Chondrocyte (in vitro differentiated cells): ENCODE data around the gene ALX1. TPM values are rescaled to one million over a fixed set of nuclear protein-coding genes. Genes with fewer than 3 reads are reported as not detected.

Experiments
- DNase-seq: peaks from one replicate; pipeline ENCODE4 v3.0.0; 2021; ENCODE audit warnings: mixed read lengths, low spot score
- H3K27ac Mint-ChIP-seq: one replicate; pipeline ENCODE4 v1.8.0; 2021; ENCODE audit warnings: mild to moderate bottlenecking, moderate library complexity, mixed read lengths; ENCODE audit not compliant: unreplicated experiment
- H3K27me3 Mint-ChIP-seq: 2 replicates; pipeline ENCODE4 v1.8.0; 2021; ENCODE audit warnings: low read depth, mixed read lengths
- H3K36me3 Mint-ChIP-seq: 2 replicates; pipeline ENCODE4 v1.8.0; 2021; ENCODE audit warnings: low read depth, mixed read lengths
- H3K4me1 Mint-ChIP-seq: 2 replicates; pipeline ENCODE4 v1.8.0; 2021; ENCODE audit warnings: low read depth, mild to moderate bottlenecking, mixed read lengths
- H3K4me3 Mint-ChIP-seq: one replicate; pipeline ENCODE4 v1.8.0; 2021; ENCODE audit warnings: mild to moderate bottlenecking, moderate library complexity, mixed read lengths; ENCODE audit not compliant: unreplicated experiment
- H3K9me3 Mint-ChIP-seq: 2 replicates; pipeline ENCODE4 v1.8.0; 2021; ENCODE audit warnings: low read depth, mixed read lengths
- CTCF ChIP-seq: fragments of 200-600 bp; sonication (generic); IDR thresholded peaks from 2 replicates; pipeline ENCODE4 v1.5.0; 2021; ENCODE audit warnings: antibody characterized with exemption, mild to moderate bottlenecking, moderate library complexity
- total RNA-seq: library from RNA; stranded (reverse); gene quantifications from 3 replicates; pipeline ENCODE4 v1.2.1, GENCODE V29; 2021

Gene ALX1
- total RNA-seq, 1 donor from 2014 or later = 3.2 TPM

GRCh38 chr12:85322715-85323114 is 42.7 kb downstream of the ALX1 start:
- Mint-ChIP-seq H3K9me3 (no peaks in the 10 kb centered on the region), H3K27me3 (peaks cover 2% of the 10 kb centered on the region), H3K36me3 (no peaks in the 10 kb centered on the region), H3K4me1 (peaks cover 5% of the 10 kb centered on the region), H3K27ac (no peak overlapping the region), H3K4me3 (no peak overlapping the region)
- no peak for TF ChIP-seq CTCF
- DNase-seq = no peak

GRCh38 chr12:85325442-85325841 is 45.4 kb downstream of the ALX1 start:
- H3K27ac Mint-ChIP-seq = no peak overlapping the region
- TF ChIP-seq CTCF = no peak
- H3K27me3 Mint-ChIP-seq = peaks cover 9% of the 10 kb centered on the region
- no peaks in the 10 kb centered on the region for H3K9me3 Mint-ChIP-seq
- no peaks in the 10 kb centered on the region for H3K36me3 Mint-ChIP-seq
- H3K4me1 Mint-ChIP-seq = peaks cover 5% of the 10 kb centered on the region
- no peak overlapping the region for H3K4me3 Mint-ChIP-seq
- no peak for DNase-seq

DNA sequence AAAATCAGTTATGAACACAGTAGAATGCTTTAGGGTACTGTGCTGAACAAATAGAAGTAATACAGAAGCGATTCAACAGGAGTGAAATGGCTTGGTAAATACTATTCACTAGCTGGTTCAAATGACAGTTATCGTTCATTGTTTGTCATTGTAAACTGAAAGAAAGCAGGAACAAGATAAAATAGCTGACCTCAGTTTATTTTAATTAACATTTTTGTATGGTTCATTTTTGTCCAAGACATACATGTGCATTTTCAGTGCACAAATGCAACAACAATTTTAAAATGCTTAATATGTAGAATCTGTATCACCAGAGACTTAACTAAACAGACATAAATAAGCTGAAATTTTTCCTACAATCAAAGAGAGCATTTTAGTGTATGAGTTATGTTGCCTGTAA is 49.9 kb downstream of the ALX1 start:
- H3K36me3 Mint-ChIP-seq = no peaks in the 10 kb centered on the region
- no peak for TF ChIP-seq CTCF
- no peak overlapping the region for H3K4me3 Mint-ChIP-seq
- H3K4me1 Mint-ChIP-seq = no peaks in the 10 kb centered on the region
- no peaks in the 10 kb centered on the region for H3K9me3 Mint-ChIP-seq
- DNase-seq = no peak
- no peak overlapping the region for H3K27ac Mint-ChIP-seq
- peaks cover 23% of the 10 kb centered on the region for H3K27me3 Mint-ChIP-seq

DNA sequence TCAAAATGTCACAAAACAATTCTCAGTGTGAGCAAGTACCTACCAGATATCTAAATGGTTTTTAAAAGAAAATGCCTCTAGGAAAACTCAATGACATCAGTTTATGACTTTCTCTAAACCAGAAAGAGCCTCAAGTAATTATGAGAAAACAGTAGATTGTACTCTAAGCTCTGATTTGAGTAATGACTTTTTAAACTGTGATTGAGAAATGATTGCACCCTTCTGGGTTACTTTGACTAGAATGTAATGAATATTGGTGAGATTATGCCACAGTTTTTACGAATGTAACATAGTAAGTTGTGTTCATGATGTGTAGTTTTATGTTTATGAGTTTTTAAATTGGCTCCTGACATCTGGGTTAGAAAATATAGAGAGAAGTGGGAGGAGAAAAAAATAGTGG is 68.8 kb downstream of the ALX1 start:
- Mint-ChIP-seq H3K27me3 (peaks cover 9% of the 10 kb centered on the region), H3K4me3 (no peak overlapping the region), H3K4me1 (no peaks in the 10 kb centered on the region), H3K27ac (no peak overlapping the region), H3K9me3 (no peaks in the 10 kb centered on the region), H3K36me3 (no peaks in the 10 kb centered on the region)
- no peak for DNase-seq
- no peak for TF ChIP-seq CTCF

GRCh38 chr12:85350356-85350755 is 70.3 kb downstream of the ALX1 start:
- H3K4me1 Mint-ChIP-seq = no peaks in the 10 kb centered on the region
- H3K9me3 Mint-ChIP-seq = no peaks in the 10 kb centered on the region

More at GRCh38 chr12:85350356-85350755, 70.3 kb downstream of the ALX1 start:
- no peak for TF ChIP-seq CTCF
- Mint-ChIP-seq H3K27ac (no peak overlapping the region), H3K27me3 (peaks cover 12% of the 10 kb centered on the region), H3K4me3 (no peak overlapping the region), H3K36me3 (no peaks in the 10 kb centered on the region)
- no peak for DNase-seq

Other genes starting within 250 kb of the ALX1 start
- gene TSPAN19, start 243.9 kb upstream of the ALX1 start, total RNA-seq = not detected in 3 replicates
- gene LRRIQ1, start 243.9 kb upstream of the ALX1 start, total RNA-seq = 0.10 TPM in 1 of 3 replicates, not detected in the others